OCI-LY7 (cell line): Measurements from ENCODE around the gene EBF3. TPM values are rescaled to one million over a fixed set of nuclear protein-coding genes. Genes with fewer than 3 reads are reported as not detected.

Source experiments
- BruUV-seq: library from RNA; stranded (reverse); fragments of 400-500 nt; replicated peaks from 2 replicates; lab custom pipeline; 2021; lab: Mats Ljungman, UMichigan
- CTCF ChIA-PET: fragments of 300-600 bp; sonication (Branson Sonifier 250); formaldehyde crosslinking; loops from one replicate; lab custom pipeline; 2022; ENCODE audit warnings: antibody characterized with exemption; ENCODE audit not compliant: unreplicated experiment; lab: Charles Lee
- POLR2A ChIA-PET: fragments of 300-600 bp; sonication (Branson Sonifier 250); formaldehyde crosslinking; loops from one replicate; lab custom pipeline; 2022; ENCODE audit warnings: antibody characterized with exemption; lab: Charles Lee
- DNase-seq: peaks from one replicate; pipeline ENCODE4 v3.0.0-alpha.2; 2015; ENCODE audit warnings: low spot score
- H2AFZ ChIP-seq: fragments of 200-600 bp; sonication (generic), shearing (Covaris generic); 2 replicates; pipeline ENCODE4 v1.6.1; 2014; ENCODE audit warnings: mild to moderate bottlenecking, antibody characterized with exemption, low read length, moderate library complexity
- H3K27ac ChIP-seq: fragments of 200-600 bp; sonication (generic); 2 replicates; pipeline ENCODE4 v1.5.1; 2014; ENCODE audit warnings: mixed run types, low read depth, mild to moderate bottlenecking, moderate library complexity, low read length, inconsistent platforms; ENCODE audit not compliant: poor library complexity, severe bottlenecking
- H3K36me3 ChIP-seq: fragments of 200-600 bp; sonication (generic); 2 replicates; pipeline ENCODE4 v1.6.1; 2014; ENCODE audit warnings: mild to moderate bottlenecking, antibody characterized with exemption, low read length, moderate library complexity, mixed read lengths; ENCODE audit not compliant: insufficient read depth
- H3K4me1 ChIP-seq: fragments of 200-600 bp; sonication (generic); 2 replicates; pipeline ENCODE4 v1.5.1; 2014; ENCODE audit warnings: mild to moderate bottlenecking, low read length; ENCODE audit not compliant: insufficient read depth, poor library complexity, severe bottlenecking
- H3K4me2 ChIP-seq: fragments of 200-600 bp; sonication (generic); 2 replicates; pipeline ENCODE4 v1.6.1; 2014; ENCODE audit warnings: mild to moderate bottlenecking, low read length
- H3K4me3 ChIP-seq: fragments of 200-600 bp; sonication (generic); 2 replicates; pipeline ENCODE4 v1.5.1; 2014; ENCODE audit warnings: mild to moderate bottlenecking, low read depth, low read length; ENCODE audit not compliant: poor library complexity, severe bottlenecking
- H3K79me2 ChIP-seq: fragments of 200-600 bp; sonication (generic); 2 replicates; pipeline ENCODE4 v1.6.1; 2016; ENCODE audit warnings: low read depth, mild to moderate bottlenecking, low read length, moderate library complexity, mixed read lengths; ENCODE audit not compliant: insufficient read depth
- H3K9me2 ChIP-seq: fragments of 200-600 bp; sonication (generic); 2 replicates; pipeline ENCODE4 v1.6.1; 2016; ENCODE audit warnings: mild to moderate bottlenecking, low read length, mixed read lengths; ENCODE audit not compliant: insufficient read depth
- H3K9me3 ChIP-seq: fragments of 200-600 bp; sonication (generic); 2 replicates; pipeline ENCODE4 v1.6.1; 2014; ENCODE audit warnings: mild to moderate bottlenecking, mixed run types, low read length, mixed read lengths
- H4K20me1 ChIP-seq: fragments of 200-600 bp; sonication (generic); 2 replicates; pipeline ENCODE4 v1.6.1; 2014; ENCODE audit warnings: mild to moderate bottlenecking, antibody characterized with exemption, low read length, moderate library complexity, mixed read lengths; ENCODE audit not compliant: insufficient read depth
- EZH2phosphoT487 ChIP-seq: fragments of 200-600 bp; sonication (generic); IDR thresholded peaks from 2 replicates; pipeline ENCODE4 v1.6.1; 2018; ENCODE audit warnings: low read depth, borderline replicate concordance, mild to moderate bottlenecking, mixed run types, antibody characterized with exemption, low read length, moderate library complexity, mixed read lengths
- intact Hi-C: fragments of 100-400 bp; cut with micrococcal nuclease; formaldehyde crosslinking; loops from one replicate; pipeline ENCODE4 v1.10.0; 2022; ENCODE audit not compliant: unreplicated experiment
- total RNA-seq, 2 experiments: library from RNA; depleted of rRNA in 1 of 2; stranded (reverse); fragments of >200 nt in 1 of 2; shearing (Covaris generic) in 1 of 2; gene quantifications; 2 replicates each; pipeline ENCODE4 v1.2.3, GENCODE V29; 2014 to 2022
- TF ChIP-seq, protein P1 (sequence below): fragments of 200-600 bp; sonication (generic); conservative IDR thresholded peaks from 2 replicates; pipeline ENCODE4 v1.5.1; 2014; ENCODE audit warnings: mild to moderate bottlenecking, antibody characterized with exemption, low read length, moderate library complexity, mixed read lengths

The EBF3 gene
- total RNA-seq, 2 experiments from 2014 or later = not detected

DNA sequence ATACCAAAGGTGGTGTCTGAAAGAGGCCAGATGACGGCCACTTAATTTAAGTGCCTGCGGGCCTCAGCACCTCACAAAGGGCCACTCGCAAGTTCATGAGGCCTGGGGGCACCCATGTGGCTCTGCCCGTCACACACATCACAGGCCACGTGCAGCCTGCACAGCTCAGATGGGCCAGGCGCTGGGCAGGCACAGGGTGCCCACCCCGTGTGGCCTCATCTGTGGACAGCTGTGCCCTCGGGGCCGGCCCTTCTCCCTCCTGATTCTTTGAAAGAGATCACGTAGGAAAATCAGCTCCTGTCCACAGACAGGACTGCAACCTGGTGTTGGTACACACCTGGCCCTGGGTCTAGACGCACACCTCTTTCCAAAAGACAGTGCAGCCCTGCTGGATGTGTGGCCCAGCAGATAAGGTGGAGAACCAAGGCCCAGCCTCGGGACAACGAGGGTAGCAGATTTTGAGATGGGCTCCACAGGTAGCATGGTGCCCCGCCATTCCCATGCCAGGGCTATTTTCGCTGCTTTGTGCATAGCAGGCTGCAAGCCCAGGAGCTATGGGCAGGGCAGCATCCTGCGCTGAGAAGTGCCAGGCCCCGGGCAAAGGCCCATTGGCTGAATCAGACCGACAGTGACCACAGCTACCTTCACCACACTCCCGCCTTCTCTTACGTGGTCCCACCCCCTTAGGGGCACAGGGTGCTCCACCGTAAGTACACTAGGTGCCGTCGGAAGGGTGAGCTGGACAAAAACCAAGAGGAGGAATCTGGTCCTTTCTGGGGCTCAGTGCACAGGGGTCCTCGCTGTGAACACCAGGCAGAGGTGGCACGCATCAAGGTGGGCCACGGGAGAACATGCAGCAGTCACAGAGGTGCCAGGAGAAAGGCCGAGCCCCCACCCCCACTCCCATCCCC lies 124.5 kb downstream of the EBF3 start:
- Histone ChIP-seq H3K36me3 (no peaks in the 10 kb centered on the region), H3K4me2 (no peak overlapping the region), H2AFZ (no peak overlapping the region), H4K20me1 (no peaks in the 10 kb centered on the region), H3K9me2 (no peaks in the 10 kb centered on the region), H3K79me2 (no peaks in the 10 kb centered on the region), H3K9me3 (no peaks in the 10 kb centered on the region), H3K4me1 (no peaks in the 10 kb centered on the region), H3K4me3 (no peak overlapping the region), H3K27ac (no peak overlapping the region)
- DNase-seq = no peak
- POLR2A ChIA-PET = no interaction called here
- no peak for TF ChIP-seq EZH2phosphoT487
- TF ChIP-seq, protein P1, sequence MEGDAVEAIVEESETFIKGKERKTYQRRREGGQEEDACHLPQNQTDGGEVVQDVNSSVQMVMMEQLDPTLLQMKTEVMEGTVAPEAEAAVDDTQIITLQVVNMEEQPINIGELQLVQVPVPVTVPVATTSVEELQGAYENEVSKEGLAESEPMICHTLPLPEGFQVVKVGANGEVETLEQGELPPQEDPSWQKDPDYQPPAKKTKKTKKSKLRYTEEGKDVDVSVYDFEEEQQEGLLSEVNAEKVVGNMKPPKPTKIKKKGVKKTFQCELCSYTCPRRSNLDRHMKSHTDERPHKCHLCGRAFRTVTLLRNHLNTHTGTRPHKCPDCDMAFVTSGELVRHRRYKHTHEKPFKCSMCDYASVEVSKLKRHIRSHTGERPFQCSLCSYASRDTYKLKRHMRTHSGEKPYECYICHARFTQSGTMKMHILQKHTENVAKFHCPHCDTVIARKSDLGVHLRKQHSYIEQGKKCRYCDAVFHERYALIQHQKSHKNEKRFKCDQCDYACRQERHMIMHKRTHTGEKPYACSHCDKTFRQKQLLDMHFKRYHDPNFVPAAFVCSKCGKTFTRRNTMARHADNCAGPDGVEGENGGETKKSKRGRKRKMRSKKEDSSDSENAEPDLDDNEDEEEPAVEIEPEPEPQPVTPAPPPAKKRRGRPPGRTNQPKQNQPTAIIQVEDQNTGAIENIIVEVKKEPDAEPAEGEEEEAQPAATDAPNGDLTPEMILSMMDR = no peak
- no TSS peak for BruUV-seq
- intact Hi-C loops = no loop called here
- CTCF ChIA-PET = no interaction called here

DNA sequence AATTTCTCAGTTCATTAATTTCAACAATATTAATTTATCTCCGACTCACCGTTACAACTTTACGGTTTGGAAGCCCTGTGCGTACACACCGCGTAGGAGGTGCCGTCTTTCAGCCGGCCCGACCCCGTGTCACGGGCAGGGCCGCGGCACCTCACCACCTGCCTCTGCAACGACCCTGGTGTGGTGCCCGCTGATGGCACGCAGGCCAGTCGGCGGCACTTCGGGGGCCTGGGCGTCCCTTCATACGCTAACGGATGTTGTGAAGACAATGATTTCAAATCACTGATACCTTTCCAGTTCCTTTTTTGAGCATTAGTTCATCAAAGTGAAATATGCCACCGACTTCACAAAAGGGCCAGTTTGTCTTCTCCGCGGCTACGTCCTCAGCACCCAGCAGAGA lies 125.3 kb downstream of the EBF3 start:
- Histone ChIP-seq H3K4me1 (no peaks in the 10 kb centered on the region), H3K9me3 (no peaks in the 10 kb centered on the region), H3K4me2 (no peak overlapping the region), H3K4me3 (no peak overlapping the region), H3K27ac (no peak overlapping the region), H4K20me1 (no peaks in the 10 kb centered on the region), H2AFZ (no peak overlapping the region), H3K79me2 (no peaks in the 10 kb centered on the region), H3K36me3 (no peaks in the 10 kb centered on the region), H3K9me2 (no peaks in the 10 kb centered on the region)
- BruUV-seq = no TSS peak
- intact Hi-C loops = no loop called here
- TF ChIP-seq, protein P1 = no peak
- POLR2A ChIA-PET = interaction anchor here (0.6 kb wide), 1 partner anchor 35 kb away, joined by 4 read pairs; no protein-coding TSS in a partner anchor
- no peak for DNase-seq
- CTCF ChIA-PET = interaction anchor here (0.5 kb wide), 1 partner anchor 312 kb away, joined by 3 read pairs; no protein-coding TSS in a partner anchor
